ENCODE results near the gene BTBD18.

GRCh38 chr11:57778318-57779037 lies 26.9 kb upstream of the BTBD18 start:
- TF ChIP-seq CTCF (IDR thresholded peaks at IDR 0.05) (no peak), POLR2A (IDR thresholded peaks at IDR 0.05) (no peak)
